HCEC 1CT (cell line): ENCODE measurements around the gene CD36.

ENCODE experiments used
- DNase-seq: peaks from one replicate; pipeline ENCODE4 v3.0.0-alpha.2; 2017

Gene CD36

DNA sequence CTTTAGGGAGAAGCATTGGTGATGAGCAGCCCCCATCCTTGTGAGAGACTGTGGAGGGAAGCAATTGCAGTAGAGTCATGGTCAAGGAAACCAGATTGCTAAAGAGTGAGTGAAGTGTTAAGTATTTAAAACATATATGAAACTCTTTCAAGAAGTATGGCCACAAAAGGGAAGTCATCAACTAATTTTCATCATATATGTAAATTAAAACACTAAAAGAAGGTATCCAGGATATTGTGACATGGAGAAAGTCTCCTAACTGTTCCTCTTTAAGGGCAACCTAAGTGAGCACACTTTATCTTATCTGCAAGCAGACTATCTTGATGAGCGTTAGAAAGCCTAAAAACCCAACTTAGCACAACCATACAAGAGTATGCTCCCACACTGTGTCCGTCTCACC is 69.7 kb downstream of the CD36 start:
- no peak for DNase-seq

DNA sequence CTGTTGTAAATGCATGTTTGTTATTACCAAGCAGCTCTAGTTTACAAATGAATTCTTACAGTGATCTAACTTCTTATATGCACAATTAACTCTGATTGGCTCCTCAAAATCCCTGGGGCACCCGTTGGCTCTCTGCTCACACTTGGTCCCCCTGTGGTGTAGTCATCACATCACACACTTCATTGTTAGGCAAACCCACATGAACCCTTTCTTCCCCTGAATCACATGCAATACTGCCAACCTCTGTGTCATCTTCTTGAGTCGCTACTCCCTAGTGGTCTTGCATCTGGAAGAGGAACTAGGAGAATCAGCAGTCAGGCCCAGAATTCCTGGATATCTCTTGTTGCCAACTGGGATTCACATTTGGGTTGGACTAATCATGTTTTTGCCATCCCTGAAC is 73.1 kb downstream of the CD36 start:
- peak; percentile 70 for DNase-seq

DNA sequence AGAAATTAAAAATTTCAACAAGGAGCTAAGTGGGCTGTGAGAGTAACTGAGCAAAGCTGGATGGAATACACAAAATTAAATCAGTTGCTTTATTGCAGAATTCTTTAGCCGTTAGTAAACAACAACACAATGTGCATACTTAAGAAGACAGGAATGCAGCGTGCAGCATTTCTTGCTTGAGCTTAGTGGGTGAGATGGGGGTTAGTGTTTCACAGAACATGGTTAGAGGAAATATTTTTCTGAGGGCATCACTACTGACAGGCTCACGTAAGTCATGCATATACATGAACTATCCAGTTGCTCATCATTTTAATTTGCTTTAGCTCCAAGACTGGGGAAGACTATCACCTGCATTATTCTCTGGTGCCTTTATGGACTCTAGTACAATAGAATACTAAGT is 80.8 kb downstream of the CD36 start:
- DNase-seq, result peak; percentile 88

DNA sequence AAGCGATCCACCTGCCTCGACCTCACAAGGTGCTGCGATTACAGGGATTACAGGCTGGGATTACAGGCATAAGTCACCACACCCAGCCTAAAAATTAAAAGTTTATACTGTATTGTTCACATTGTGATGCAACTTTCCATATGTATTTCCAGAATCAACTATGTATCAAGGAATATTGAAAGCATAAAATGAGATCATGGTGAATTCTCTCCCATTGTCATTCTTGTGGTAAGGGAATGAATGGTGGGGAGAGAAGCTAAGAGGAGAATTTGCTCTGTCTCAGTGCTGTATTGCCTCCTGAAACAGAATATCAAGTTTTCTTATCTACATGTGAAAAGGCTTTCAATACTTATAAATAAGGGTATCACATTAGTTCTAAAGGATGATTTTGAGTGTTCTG is 81.7 kb downstream of the CD36 start:
- no peak for DNase-seq

DNA sequence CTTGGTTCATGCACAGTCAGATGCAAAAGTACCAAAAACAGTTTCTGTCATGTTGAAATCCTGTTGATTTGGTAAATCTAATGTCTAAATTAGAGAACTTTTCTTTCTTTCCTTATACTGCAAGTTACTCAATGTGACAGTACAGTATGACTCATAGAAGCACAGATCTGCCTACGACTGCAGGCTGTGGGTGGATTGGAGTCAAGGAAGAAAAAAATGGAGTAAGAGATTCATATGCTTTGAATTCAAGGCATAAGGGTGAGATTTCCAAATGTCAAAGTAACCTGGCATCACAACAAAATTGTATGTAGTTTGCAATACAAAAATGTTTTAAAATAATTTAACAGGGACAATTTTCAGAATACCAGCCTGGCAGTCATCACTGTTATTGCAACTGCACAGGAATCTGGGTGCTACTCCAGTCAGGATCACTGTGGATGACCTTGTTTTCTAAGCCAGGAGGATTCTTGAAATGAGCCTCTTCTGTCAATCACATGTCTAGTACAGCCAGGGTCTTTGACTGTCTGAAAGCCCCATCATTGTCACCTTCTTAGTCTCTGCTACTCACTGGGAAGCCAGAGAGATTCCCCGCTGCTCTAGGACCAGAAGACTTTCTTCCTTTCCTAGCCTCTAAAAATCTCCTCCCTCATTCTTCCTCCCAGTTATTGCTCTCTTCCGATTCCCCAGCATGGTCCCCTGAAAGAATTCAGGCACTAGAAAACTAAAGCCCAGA is 83.6 kb downstream of the CD36 start:
- DNase-seq, result peak; percentile 92

DNA sequence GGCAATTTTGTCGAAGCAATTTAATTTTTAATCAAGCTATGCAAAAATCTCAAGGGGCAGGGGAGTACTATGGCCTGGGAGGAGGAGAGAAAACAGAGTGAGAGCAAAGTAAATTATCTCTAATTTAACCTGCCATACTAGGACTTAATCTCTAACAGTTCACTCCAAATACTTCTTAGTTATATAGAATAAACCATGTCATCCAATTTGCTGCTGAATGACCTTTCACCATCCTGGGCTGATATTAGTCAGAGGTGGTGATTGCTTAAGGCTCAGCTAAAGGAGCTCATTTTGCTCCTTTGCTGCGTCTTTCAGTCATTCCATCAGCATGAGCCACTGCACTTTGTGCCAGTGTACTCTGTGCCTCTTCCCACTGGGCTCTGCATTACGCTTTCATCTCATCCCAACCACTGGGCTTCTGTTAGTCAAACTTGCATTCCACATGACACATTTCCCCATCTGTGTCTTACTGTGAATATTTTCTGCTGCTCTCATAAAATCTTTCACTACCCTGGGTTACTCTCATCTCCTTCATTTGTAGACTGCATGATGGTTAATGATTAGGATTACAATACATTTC is 84.3 kb downstream of the CD36 start:
- peak; percentile 100 for DNase-seq

DNA sequence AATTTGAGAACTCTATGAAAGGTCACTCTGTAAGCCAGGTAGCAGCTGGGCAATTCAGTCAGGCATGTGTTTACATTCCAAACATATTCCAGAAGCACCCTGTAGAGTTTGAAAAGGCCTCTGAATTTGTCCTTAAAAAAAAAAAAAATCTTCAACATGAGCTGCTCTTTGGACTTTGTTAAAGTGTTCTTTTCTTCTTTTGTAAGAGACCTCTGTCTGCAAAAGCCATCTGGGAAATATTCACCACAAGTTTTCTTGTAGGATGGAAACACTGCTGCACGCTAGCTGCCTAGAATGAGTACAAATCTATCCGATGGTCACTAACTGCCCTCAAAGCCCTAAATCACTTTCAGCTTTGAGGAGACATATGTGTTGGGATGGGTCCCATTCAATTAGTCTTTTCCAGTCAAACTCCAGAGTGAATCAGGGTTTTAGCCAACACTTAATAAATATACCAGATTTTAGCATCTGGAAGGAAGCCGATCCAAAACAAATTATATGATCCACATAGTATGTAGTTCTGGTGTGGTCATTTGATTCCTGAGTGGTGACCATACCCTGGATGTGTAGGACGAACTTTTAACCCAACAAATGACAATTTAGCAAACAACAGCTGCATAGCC is 85.9 kb downstream of the CD36 start:
- DNase-seq, result peak; percentile 81

DNA sequence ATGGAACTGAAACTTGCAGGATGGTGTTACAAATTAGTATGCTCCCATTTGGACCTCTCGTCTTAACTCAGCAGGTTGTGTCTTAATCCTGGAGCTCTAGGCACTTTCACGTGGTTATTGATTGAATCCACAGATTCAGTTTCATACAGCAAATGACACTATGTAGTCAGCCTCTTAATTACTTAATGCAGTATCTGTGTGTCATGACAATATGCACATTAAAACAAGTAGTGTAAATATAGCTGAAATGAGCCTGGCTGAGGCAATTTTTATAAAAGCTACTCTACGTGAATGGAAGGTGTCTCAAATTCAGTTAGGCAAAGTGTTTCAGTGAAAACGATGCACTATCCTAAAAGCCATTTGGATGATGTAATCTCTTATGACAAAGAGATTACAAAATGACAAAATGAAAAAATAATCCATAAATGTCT is 86.8 kb downstream of the CD36 start:
- DNase-seq, result peak; percentile 21
